SK-N-MC (cell line): Measurements from ENCODE around the gene C12orf43.

Experiments
- EZH2 ChIP-seq: fragments of 200-600 bp; sonication (generic); IDR thresholded peaks from one replicate; pipeline ENCODE4 v1.6.1; 2017; ENCODE audit warnings: antibody characterized with exemption
- POLR2AphosphoS5 ChIP-seq: IDR thresholded peaks from 2 replicates; pipeline ENCODE4 v1.6.1; 2012; ENCODE audit warnings: mild to moderate bottlenecking, low read depth, low read length, borderline replicate concordance

GRCh38 chr12:121001841-121002483 is 14.3 kb downstream of the C12orf43 start:
- TF ChIP-seq POLR2AphosphoS5: no peak
- TF ChIP-seq EZH2: no peak
